K562 (cell line): ENCODE data around the gene GULP1. TPM values are rescaled to one million over a fixed set of nuclear protein-coding genes. Genes with fewer than 3 reads are reported as not detected.
A peak's percentile ranks its signal among the peaks of the same experiment; 100 is the strongest.

Experiments
- ATAC-seq: fragments of 200-7000 bp; cut with Tn5 transposase; 3 replicates; pipeline ENCODE4 v1.9.1; 2020; ENCODE audit warnings: moderate library complexity
- BruUV-seq: library from RNA; stranded (reverse); fragments of 400-500 nt; replicated peaks from 2 replicates; lab custom pipeline; 2021; lab: Mats Ljungman, UMichigan
- CTCF ChIA-PET: fragments of 300-600 bp; formaldehyde crosslinking; extraction: SDS; loops from one replicate; lab custom pipeline; 2021; ENCODE audit warnings: low intra/inter-chr PET ratio; lab: Yijun Ruan, JAX
- POLR2A ChIA-PET: fragments of 300-600, 350-650 bp; sonication (Branson Sonifier 250); formaldehyde crosslinking; extraction: SDS; loops from one replicate; lab custom pipeline; 2021; ENCODE audit warnings: antibody characterized with exemption, inconsistent platforms; lab: Yijun Ruan, JAX
- DNase-seq, 4 experiments: peaks; one replicate each; pipeline versions ENCODE4 v3.0.0 to v3.0.0-alpha.2; 2011 to 2018; ENCODE audit warnings: low spot score in 3 of 4, mixed read lengths in 3 of 4; ENCODE audit errors: extremely low read depth in 1 of 4
- FAIRE-seq: peaks from 2 replicates; lab custom pipeline; 2011; peaks lifted over from hg19 to GRCh38; lab: Jason Lieb, UNC
- H2AFZ ChIP-seq: 2 replicates; pipeline ENCODE4 v1.6.0; 2011; ENCODE audit warnings: low read depth, low read length, control low read depth, inconsistent platforms
- H3K27ac ChIP-seq: fragments of 200-600 bp; 3 replicates; pipeline ENCODE4 v1.8.0; 2011; ENCODE audit warnings: low read depth, mild to moderate bottlenecking, control low read depth, inconsistent platforms, low read length, moderate library complexity, mixed read lengths; ENCODE audit errors: extremely low read depth
- H3K27me3 ChIP-seq, 2 experiments: fragments of 300-600 bp in 1 of 2; 2 replicates in 1 of 2; 3 replicates in 1 of 2; pipeline versions ENCODE4 v1.6.0 to v1.8.0; 2011; ENCODE audit warnings: inconsistent platforms in 2 of 2, low read length in 2 of 2, mild to moderate bottlenecking in 1 of 2, mixed read lengths in 1 of 2, moderate library complexity in 1 of 2; ENCODE audit not compliant: control insufficient read depth in 2 of 2, insufficient read depth in 2 of 2
- H3K36me3 ChIP-seq: fragments of 300-600 bp; 3 replicates; pipeline ENCODE4 v1.8.0; 2011; ENCODE audit warnings: mild to moderate bottlenecking, low read length, inconsistent platforms; ENCODE audit not compliant: control insufficient read depth, insufficient read depth
- H3K4me1 ChIP-seq, 2 experiments: fragments of 200-600 bp in 1 of 2; replicated peaks in 1 of 2; 2 replicates in 1 of 2; 3 replicates in 1 of 2; pipeline versions ENCODE4 v1.5.1 to v1.8.0; 2011; ENCODE audit warnings: inconsistent platforms in 2 of 2, low read length in 2 of 2, mild to moderate bottlenecking in 1 of 2, mixed read lengths in 1 of 2, moderate library complexity in 1 of 2; ENCODE audit not compliant: control insufficient read depth in 2 of 2, insufficient read depth in 2 of 2
- H3K4me2 ChIP-seq: 2 replicates; pipeline ENCODE4 v1.6.1; 2011; ENCODE audit warnings: low read length, control low read depth, inconsistent platforms, mixed read lengths; ENCODE audit not compliant: insufficient read depth
- H3K4me3 ChIP-seq: fragments of 200-600 bp; sonication (generic), shearing (Covaris generic); 2 replicates; pipeline ENCODE4 v1.5.1; 2016; ENCODE audit warnings: control low read depth, inconsistent platforms
- H3K79me2 ChIP-seq: fragments of 200-600 bp; 3 replicates; pipeline ENCODE4 v1.8.0; 2011; ENCODE audit warnings: low read length, inconsistent platforms; ENCODE audit not compliant: control insufficient read depth, insufficient read depth
- H3K9ac ChIP-seq, 2 experiments: 2 replicates each; pipeline versions ENCODE4 v1.6.0 to v1.6.1; 2011; ENCODE audit warnings: low read depth in 2 of 2, low read length in 2 of 2, control low read depth in 1 of 2, inconsistent platforms in 1 of 2, mild to moderate bottlenecking in 1 of 2, mixed read lengths in 1 of 2; ENCODE audit not compliant: insufficient read depth in 1 of 2
- H3K9me1 ChIP-seq: one replicate; pipeline ENCODE4 v1.6.0; 2011; ENCODE audit warnings: inconsistent platforms, mild to moderate bottlenecking, low read length, moderate library complexity; ENCODE audit not compliant: control insufficient read depth, insufficient read depth
- H3K9me3 ChIP-seq: replicated peaks from 2 replicates; pipeline ENCODE4 v1.5.1; 2011; ENCODE audit warnings: low read depth, low read length, inconsistent platforms; ENCODE audit not compliant: control insufficient read depth, insufficient read depth
- H4K20me1 ChIP-seq: replicated peaks from 2 replicates; pipeline ENCODE4 v1.6.1; 2011; ENCODE audit warnings: low read length, inconsistent platforms, mixed read lengths; ENCODE audit not compliant: control insufficient read depth, insufficient read depth
- TAL1 ChIP-seq: fragments of 450-650 bp; IDR thresholded peaks from 2 replicates; pipeline ENCODE4 v1.6.1; 2016; ENCODE audit warnings: mild to moderate bottlenecking
- WGBS: fragments of 100-300 bp; shearing (Covaris generic); methylation state at CpG from one replicate; pipeline ENCODE4 v1.1.6; 2016; ENCODE audit warnings: low coverage, mixed read lengths; ENCODE audit not compliant: insufficient coverage; ENCODE audit errors: missing lambda C conversion rate; 5-methylcytosine and 5-hydroxymethylcytosine counted together
- in situ Hi-C: fragments of 300-500 bp; cut with MboI; formaldehyde crosslinking; loops from 4 replicates; pipeline ENCODE4 v1.15.0; 2018; ENCODE audit warnings: inconsistent platforms, mixed read lengths
- intact Hi-C: fragments of 100-400 bp; cut with micrococcal nuclease; formaldehyde crosslinking; loops from 2 replicates; pipeline ENCODE4 v1.14.2; 2022
- polyA plus RNA-seq, 8 experiments: library from polyadenylated mRNA; depleted of rRNA in 4 of 8; stranded (reverse) in 5 of 8; unstranded in 3 of 8; fragments of >200 nt; fragmentation: Nextera tagmentation in 2 of 8; fragmentation: Illumina TruSeq in 1 of 8; extraction: Ambion mirVana in 2 of 8; extraction: Trizol in 1 of 8; gene quantifications; 2 replicates each; pipeline versions ENCODE4 v1.2.1 to v1.2.3, GENCODE V29; 2011 to 2014; ENCODE audit warnings: inconsistent platforms in 1 of 8, missing spikeins in 1 of 8
- total RNA-seq, 7 experiments: library from RNA; depleted of rRNA in 6 of 7; stranded (reverse); fragments of >200 nt in 6 of 7; fragmentation: Illumina TruSeq in 2 of 7; extraction: Trizol in 2 of 7; gene quantifications; 2 replicates each; pipeline versions ENCODE4 v1.2.1 to v1.2.3, GENCODE V29; 2011 to 2021; ENCODE audit warnings: low replicate concordance in 1 of 7
- TF ChIP-seq, protein P1 (sequence below): fragments of 250-450 bp; sonication (Bioruptor Pico); IDR thresholded peaks from 2 replicates; pipeline ENCODE4 v1.8.0; 2021; ENCODE audit warnings: borderline replicate concordance, mild to moderate bottlenecking, moderate library complexity; ENCODE audit not compliant: poor library complexity, severe bottlenecking
- TF ChIP-seq, protein P2 (sequence below): sonication (generic); formaldehyde crosslinking; IDR thresholded peaks from 2 replicates; pipeline ENCODE4 v1.8.1; 2023; ENCODE audit warnings: mild to moderate bottlenecking, missing genetic modification reagents

GULP1 gene
- total and polyA plus RNA-seq, 9 of the 15 experiments (the other 6 are each of a cell fraction or from before 2014, with no cell fraction given) = 8.5 to 25.3 (median 19.5) TPM

DNA sequence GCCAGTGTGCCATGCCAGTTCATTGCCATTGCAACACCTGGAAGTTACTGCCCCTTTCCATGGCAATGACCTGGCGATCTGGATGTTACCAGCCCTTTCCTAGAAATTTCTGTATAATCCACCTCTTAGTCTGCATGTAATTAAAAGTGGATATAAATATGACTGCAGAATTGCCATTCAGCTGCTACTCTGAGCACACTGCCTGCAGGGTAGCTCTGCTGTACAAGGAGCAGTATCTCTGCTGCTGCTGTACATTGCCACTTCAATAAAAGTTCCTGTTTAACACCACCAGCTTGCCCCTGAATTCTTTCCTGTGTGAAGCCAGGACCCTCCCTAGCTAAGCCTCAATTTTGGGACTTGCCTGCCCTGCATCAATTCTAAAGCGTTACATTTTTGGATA is 17.4 kb upstream of the GULP1 start (continued):
- TF ChIP-seq, protein P1, sequence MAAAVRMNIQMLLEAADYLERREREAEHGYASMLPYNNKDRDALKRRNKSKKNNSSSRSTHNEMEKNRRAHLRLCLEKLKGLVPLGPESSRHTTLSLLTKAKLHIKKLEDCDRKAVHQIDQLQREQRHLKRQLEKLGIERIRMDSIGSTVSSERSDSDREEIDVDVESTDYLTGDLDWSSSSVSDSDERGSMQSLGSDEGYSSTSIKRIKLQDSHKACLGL (CRISPR knock-in tag) = no peak

DNA sequence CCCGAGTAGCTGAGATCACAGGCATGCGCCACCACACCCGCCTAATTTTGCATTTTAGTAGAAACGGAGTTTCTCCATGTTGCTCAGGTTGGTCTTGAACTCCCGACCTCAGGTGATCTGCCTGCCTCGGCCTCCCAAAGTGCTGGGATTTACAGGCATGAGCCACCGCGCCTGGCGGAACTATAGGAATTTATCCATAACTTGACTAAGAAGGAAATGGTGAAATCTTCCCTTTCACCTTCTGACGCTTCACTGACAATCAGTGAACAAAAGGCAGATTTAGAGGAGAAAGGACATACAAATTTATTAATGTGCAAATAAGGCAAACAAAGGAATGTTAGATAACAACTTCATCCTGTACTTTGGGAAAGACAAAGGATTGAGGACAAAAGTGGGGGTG is 15.4 kb upstream of the GULP1 start:
- TF ChIP-seq, protein P2, sequence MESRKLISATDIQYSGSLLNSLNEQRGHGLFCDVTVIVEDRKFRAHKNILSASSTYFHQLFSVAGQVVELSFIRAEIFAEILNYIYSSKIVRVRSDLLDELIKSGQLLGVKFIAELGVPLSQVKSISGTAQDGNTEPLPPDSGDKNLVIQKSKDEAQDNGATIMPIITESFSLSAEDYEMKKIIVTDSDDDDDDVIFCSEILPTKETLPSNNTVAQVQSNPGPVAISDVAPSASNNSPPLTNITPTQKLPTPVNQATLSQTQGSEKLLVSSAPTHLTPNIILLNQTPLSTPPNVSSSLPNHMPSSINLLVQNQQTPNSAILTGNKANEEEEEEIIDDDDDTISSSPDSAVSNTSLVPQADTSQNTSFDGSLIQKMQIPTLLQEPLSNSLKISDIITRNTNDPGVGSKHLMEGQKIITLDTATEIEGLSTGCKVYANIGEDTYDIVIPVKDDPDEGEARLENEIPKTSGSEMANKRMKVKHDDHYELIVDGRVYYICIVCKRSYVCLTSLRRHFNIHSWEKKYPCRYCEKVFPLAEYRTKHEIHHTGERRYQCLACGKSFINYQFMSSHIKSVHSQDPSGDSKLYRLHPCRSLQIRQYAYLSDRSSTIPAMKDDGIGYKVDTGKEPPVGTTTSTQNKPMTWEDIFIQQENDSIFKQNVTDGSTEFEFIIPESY (CRISPR knock-in tag) = peak; percentile 53; the same call in 1 of the 2 replicates
- TF ChIP-seq TAL1 = no peak
- TF ChIP-seq, all 486 proteins: peak for 1
- Histone ChIP-seq H3K9ac (no peak overlapping the region), H3K9me3 (no peaks in the 10 kb centered on the region; the same call in 1 of the 2 replicates), H3K36me3 (peaks cover 7% of the 10 kb centered on the region; the same call in 1 of the 3 replicates), H3K9me1 (no peaks in the 10 kb centered on the region), H3K4me1 (no peaks in the 10 kb centered on the region), H2AFZ (no peak overlapping the region), H3K27me3 (no peaks in the 10 kb centered on the region), H3K79me2 (peaks cover 90% of the 10 kb centered on the region), H3K27ac (no peak overlapping the region), H3K4me3 (no peak overlapping the region), H3K4me2 (no peak overlapping the region), H4K20me1 (no peaks in the 10 kb centered on the region)
- POLR2A ChIA-PET = no interaction called here
- CTCF ChIA-PET = no interaction called here
- BruUV-seq = no TSS peak
- DNase-seq (no peak), FAIRE-seq (no peak), ATAC-seq (no peak)
- 98% methylated on average over 10 of the region's 10 CpGs for WGBS
- in situ Hi-C loops (no loop called here), intact Hi-C loops (no loop called here)
